ENCODE results near the gene IFNL3.

The IFNL3 gene

GRCh38 chr19:39194832-39195542 is 49.8 kb downstream of the IFNL3 start:
- in situ Hi-C loops (cut with MboI; ENCODE audit: low sequenced_read_pairs) = no loop called here

DNA sequence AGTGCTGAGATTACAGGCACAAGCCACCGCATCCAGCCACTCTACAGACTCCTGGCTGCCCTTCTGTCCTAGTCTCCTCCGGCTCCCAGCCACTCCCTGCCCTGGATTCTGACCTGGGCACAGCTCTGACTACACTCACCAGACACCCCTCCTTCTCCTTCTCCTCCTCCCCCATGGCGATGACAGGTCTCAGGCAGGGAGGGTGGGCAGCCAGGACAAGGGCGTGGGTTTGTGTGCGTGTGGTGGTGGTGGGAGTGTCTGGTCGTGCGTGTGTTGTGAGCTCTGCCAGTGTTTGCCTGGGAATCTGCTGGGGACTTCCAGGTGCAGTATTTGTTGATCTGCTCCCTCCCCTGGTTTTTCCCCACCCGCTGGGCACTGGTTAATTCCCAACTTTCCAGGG is 51.0 kb downstream of the IFNL3 start:
- in situ Hi-C loops (cut with MboI; ENCODE audit: low sequenced_read_pairs) = no loop called here
